Skeletal muscle satellite cell (primary cell): ENCODE results near the gene CPEB1.
"Not testable (repeated sequence)": the region's sequence is repeated elsewhere in the genome, so short reads cannot be mapped to it uniquely, and the experiment has no call there.

Source experiments
- H3K27me3 ChIP-seq: 2 replicates; pipeline ENCODE4 v1.7.0; 2013; ENCODE audit warnings: low read length; ENCODE audit not compliant: control insufficient read depth, insufficient read depth
- H3K36me3 ChIP-seq: 2 replicates; pipeline ENCODE4 v1.7.0; 2013; ENCODE audit warnings: mild to moderate bottlenecking, control low read depth, low read length; ENCODE audit not compliant: insufficient read depth
- H3K4me1 ChIP-seq: 2 replicates; pipeline ENCODE4 v1.7.0; 2013; ENCODE audit warnings: low read length; ENCODE audit not compliant: control insufficient read depth, insufficient read depth
- H3K4me2 ChIP-seq: 2 replicates; pipeline ENCODE4 v1.7.0; 2013; ENCODE audit warnings: mild to moderate bottlenecking, low read length
- H3K4me3 ChIP-seq: 2 replicates; pipeline ENCODE4 v1.7.0; 2013; ENCODE audit warnings: low read length
- H3K9ac ChIP-seq: 2 replicates; pipeline ENCODE4 v1.7.0; 2013; ENCODE audit warnings: mild to moderate bottlenecking, low read depth, low read length, moderate library complexity
- H3K9me3 ChIP-seq: replicated peaks from 2 replicates; pipeline ENCODE4 v1.7.0; 2013; ENCODE audit warnings: mild to moderate bottlenecking, control low read depth, low read length

CPEB1 gene

GRCh38 chr15:82497978-82498377 lies 149.2 kb downstream of the CPEB1 start:
- H3K4me3 ChIP-seq, H3K27me3 ChIP-seq, H3K4me1 ChIP-seq, H3K4me2 ChIP-seq, H3K9me3 ChIP-seq, H3K9ac ChIP-seq, H3K36me3 ChIP-seq: not testable (repeated sequence)
